Endothelial cell (in vitro differentiated cells): ENCODE data around the gene TNFRSF19. TPM values are rescaled to one million over a fixed set of nuclear protein-coding genes. Genes with fewer than 3 reads are reported as not detected.
"Not testable (repeated sequence)": the region's sequence is repeated elsewhere in the genome, so short reads cannot be mapped to it uniquely, and the experiment has no call there.

Experiments used
- DNase-seq: peaks from one replicate; pipeline ENCODE4 v3.0.0; 2021; ENCODE audit warnings: low spot score
- H3K27ac Mint-ChIP-seq: one replicate; pipeline ENCODE4 v1.8.0; 2021; ENCODE audit warnings: mixed read lengths, inconsistent platforms; ENCODE audit not compliant: unreplicated experiment
- H3K27me3 Mint-ChIP-seq: one replicate; pipeline ENCODE4 v1.8.0; 2021; ENCODE audit warnings: mild to moderate bottlenecking, moderate library complexity, mixed read lengths, inconsistent platforms; ENCODE audit not compliant: unreplicated experiment
- H3K36me3 Mint-ChIP-seq: one replicate; pipeline ENCODE4 v1.8.0; 2021; ENCODE audit warnings: mild to moderate bottlenecking, low read depth, mixed read lengths, inconsistent platforms; ENCODE audit not compliant: unreplicated experiment
- H3K4me1 Mint-ChIP-seq: one replicate; pipeline ENCODE4 v1.8.0; 2021; ENCODE audit warnings: mild to moderate bottlenecking, mixed read lengths, inconsistent platforms; ENCODE audit not compliant: unreplicated experiment
- H3K4me3 Mint-ChIP-seq: one replicate; pipeline ENCODE4 v1.8.0; 2021; ENCODE audit warnings: mild to moderate bottlenecking, mixed read lengths, inconsistent platforms; ENCODE audit not compliant: unreplicated experiment
- H3K9me3 Mint-ChIP-seq: one replicate; pipeline ENCODE4 v1.8.0; 2021; ENCODE audit warnings: mixed read lengths, inconsistent platforms; ENCODE audit not compliant: unreplicated experiment
- CTCF ChIP-seq: fragments of 200-600 bp; sonication (generic); IDR thresholded peaks from one replicate; pipeline ENCODE4 v1.5.0; 2021; ENCODE audit warnings: antibody characterized with exemption; ENCODE audit not compliant: unreplicated experiment
- total RNA-seq: library from RNA; stranded (reverse); fragmentation: NEBNext Ultra II Directional; extraction: Animal tissue kit (Norgen Biotek cat#: 25700); gene quantifications from one replicate; pipeline ENCODE4 v1.2.1, GENCODE V29; 2021; ENCODE audit not compliant: unreplicated experiment

TNFRSF19 gene
- total RNA-seq, 1 donor from 2014 or later, result 8.8 TPM

GRCh38 chr13:23588666-23589065 is 18.5 kb downstream of the TNFRSF19 start:
- TF ChIP-seq CTCF, result no peak
- H3K27me3 Mint-ChIP-seq, result peaks cover 1% of the 10 kb centered on the region
- H3K4me1 Mint-ChIP-seq, result no peaks in the 10 kb centered on the region
- H3K27ac Mint-ChIP-seq, result no peak overlapping the region
- peaks cover 3% of the 10 kb centered on the region for H3K36me3 Mint-ChIP-seq
- no peak overlapping the region for H3K4me3 Mint-ChIP-seq
- no peak for DNase-seq
- H3K9me3 Mint-ChIP-seq, result no peaks in the 10 kb centered on the region

GRCh38 chr13:23592596-23592995 is 22.4 kb downstream of the TNFRSF19 start:
- Mint-ChIP-seq H3K4me1 (no peaks in the 10 kb centered on the region), H3K4me3 (no peak overlapping the region), H3K27ac (no peak overlapping the region), H3K9me3 (no peaks in the 10 kb centered on the region), H3K36me3 (peaks cover 9% of the 10 kb centered on the region), H3K27me3 (peaks cover 1% of the 10 kb centered on the region)
- no peak for DNase-seq
- TF ChIP-seq CTCF, result no peak

- Mint-ChIP-seq H3K4me3 (no peak overlapping the region), H3K4me1 (no peaks in the 10 kb centered on the region), H3K27ac (no peak overlapping the region), H3K27me3 (peaks cover 1% of the 10 kb centered on the region), H3K9me3 (no peaks in the 10 kb centered on the region), H3K36me3 (peaks cover 9% of the 10 kb centered on the region)
- TF ChIP-seq CTCF, result no peak
- no peak for DNase-seq
Measured at GRCh38 chr13:23593148-23593547, 22.9 kb downstream of the TNFRSF19 start.

- not testable (repeated sequence) for H3K4me3 Mint-ChIP-seq, H3K9me3 Mint-ChIP-seq, DNase-seq, H3K36me3 Mint-ChIP-seq, H3K27me3 Mint-ChIP-seq, H3K27ac Mint-ChIP-seq, H3K4me1 Mint-ChIP-seq
Measured at GRCh38 chr13:23594290-23594689, 24.1 kb downstream of the TNFRSF19 start.

- H3K4me1 Mint-ChIP-seq, result no peaks in the 10 kb centered on the region
- H3K36me3 Mint-ChIP-seq, result peaks cover 6% of the 10 kb centered on the region
- H3K27ac Mint-ChIP-seq, result no peak overlapping the region
- no peak overlapping the region for H3K4me3 Mint-ChIP-seq
- no peaks in the 10 kb centered on the region for H3K27me3 Mint-ChIP-seq
- no peak for TF ChIP-seq CTCF
- no peak for DNase-seq
- no peaks in the 10 kb centered on the region for H3K9me3 Mint-ChIP-seq
Measured at GRCh38 chr13:23598369-23598768, 28.2 kb downstream of the TNFRSF19 start.
